Sigmoid colon (tissue), 7 donors: ENCODE measurements around the gene AQP12B. TPM values are rescaled to one million over a fixed set of nuclear protein-coding genes. Genes with fewer than 3 reads are reported as not detected.

Experiments used
- DNase-seq: peaks from one replicate; pipeline ENCODE4 v3.0.0-alpha.2; 2019
- H3K27ac ChIP-seq, 4 donors: fragments of 200-600 bp; sonication (generic); one replicate each; pipeline ENCODE4 v1.5.1; 2016 to 2019; ENCODE audit warnings: mild to moderate bottlenecking in 1 of 4
- H3K27me3 ChIP-seq, 3 donors: fragments of 200-600 bp; sonication (generic); one replicate each; pipeline ENCODE4 v1.5.1; 2019; ENCODE audit warnings: mild to moderate bottlenecking in 1 of 3
- H3K36me3 ChIP-seq, 4 donors: fragments of 200-600 bp; sonication (generic); one replicate each; pipeline ENCODE4 v1.5.1; 2016 to 2019
- H3K4me1 ChIP-seq, 4 donors: fragments of 200-600 bp; sonication (generic); one replicate each; pipeline ENCODE4 v1.5.1; 2017 to 2019
- H3K4me3 ChIP-seq, 4 donors: fragments of 200-600 bp; sonication (generic); one replicate each; pipeline ENCODE4 v1.5.1; 2017 to 2019; ENCODE audit warnings: mild to moderate bottlenecking in 2 of 4, moderate library complexity in 1 of 4
- H3K9me3 ChIP-seq, 4 donors: fragments of 200-600 bp in 3 of 4; sonication (generic) in 3 of 4; one replicate each; pipeline versions ENCODE4 v1.5.1 to v1.6.1; 2013 to 2019
- CTCF ChIP-seq, 4 experiments: fragments of 450-650 bp in 3 of 4; fragments of 200-600 bp in 1 of 4; IDR thresholded peaks; one replicate each; pipeline ENCODE4 v1.5.1; 2016 to 2019; ENCODE audit warnings: antibody characterized with exemption in 4 of 4, mild to moderate bottlenecking in 3 of 4, moderate library complexity in 2 of 4
- EP300 ChIP-seq, 4 donors: sonication (generic); formaldehyde crosslinking; IDR thresholded peaks; one replicate each; pipeline ENCODE4 v1.6.1; 2017; ENCODE audit warnings: antibody characterized with exemption in 4 of 4
- POLR2A ChIP-seq, 2 donors: fragments of 450-650 bp; IDR thresholded peaks; one replicate each; pipeline ENCODE4 v1.6.1; 2016; ENCODE audit warnings: antibody characterized with exemption in 2 of 2, mild to moderate bottlenecking in 2 of 2, moderate library complexity in 2 of 2
- POLR2AphosphoS5 ChIP-seq, 4 donors: sonication (generic); formaldehyde crosslinking; IDR thresholded peaks; one replicate each; pipeline ENCODE4 v1.6.1; 2017; ENCODE audit warnings: antibody characterized with exemption in 4 of 4
- WGBS, 2 donors: extraction: QIAGEN DNeasy Blood & Tissue Kit; methylation state at CpG; one replicate each; pipeline ENCODE4 v1.1.7; 2013; 5-methylcytosine and 5-hydroxymethylcytosine counted together
- intact Hi-C: fragments of 100-400 bp; cut with DNase I; formaldehyde crosslinking; loops from one replicate; pipeline ENCODE4 v1.15.1; 2023
- polyA plus RNA-seq, 3 donors: library from polyadenylated mRNA; stranded (reverse); fragments of 200-250 nt; gene quantifications; one replicate each; pipeline ENCODE4 v1.2.3, GENCODE V29; 2013
- total RNA-seq, 4 donors: library from RNA; depleted of rRNA; stranded (reverse); fragments of >200 nt; gene quantifications; one replicate each; pipeline ENCODE4 v1.1.0, GENCODE V29; 2016
- donor health status: healthy with polysubstance abuse.
- donor health status: Bipolar disorder and iron deficiency.
- donor health status: healthy.

Gene AQP12B
- total and polyA plus RNA-seq, 7 donors = 1.2 to 5.5 TPM; not detected in 5

GRCh38 chr2:240722376-240722775 lies 39.7 kb upstream of the AQP12B start:
- TF ChIP-seq EP300 (IDR thresholded peaks at IDR 0.05) (no peak), CTCF (IDR thresholded peaks at IDR 0.05) (no peak), POLR2AphosphoS5 (IDR thresholded peaks at IDR 0.05) (no peak), POLR2A (IDR thresholded peaks at IDR 0.05) (no peak)
- Histone ChIP-seq H3K36me3 (no peaks in the 10 kb centered on the region), H3K4me1 (no peaks in the 10 kb centered on the region), H3K27me3 (no peaks in the 10 kb centered on the region), H3K27ac (no peak overlapping the region), H3K4me3 (no peak overlapping the region), H3K9me3 (no peaks in the 10 kb centered on the region)
- 88 to 90% methylated on average over 16 of the region's 16 CpGs for WGBS, 2 donors
- no peak for DNase-seq
- intact Hi-C loops = no loop called here

- DNase-seq = no peak
- 81 to 89% methylated on average over 20 of the region's 20 CpGs for WGBS, 2 donors
- H3K9me3 ChIP-seq = no peaks in the 10 kb centered on the region
- H3K27me3 ChIP-seq = no peaks in the 10 kb centered on the region
- intact Hi-C loops = no loop called here
- no peak overlapping the region for H3K4me3 ChIP-seq
- H3K36me3 ChIP-seq = no peaks in the 10 kb centered on the region
- H3K27ac ChIP-seq = no peak overlapping the region
- TF ChIP-seq CTCF (IDR thresholded peaks at IDR 0.05) (no peak), POLR2A (IDR thresholded peaks at IDR 0.05) (no peak), EP300 (IDR thresholded peaks at IDR 0.05) (no peak), POLR2AphosphoS5 (IDR thresholded peaks at IDR 0.05) (no peak)
- H3K4me1 ChIP-seq = no peaks in the 10 kb centered on the region
These were observed 39.0 kb upstream of the AQP12B start for GRCh38 chr2:240721596-240722180.

GRCh38 chr2:240720686-240721595 lies 38.3 kb upstream of the AQP12B start:
- TF ChIP-seq EP300 (IDR thresholded peaks at IDR 0.05) (no peak), CTCF (IDR thresholded peaks at IDR 0.05) (no peak), POLR2A (IDR thresholded peaks at IDR 0.05) (no peak), POLR2AphosphoS5 (IDR thresholded peaks at IDR 0.05) (no peak)
- no peak for DNase-seq
- 79 to 89% methylated on average over 25 of the region's 25 CpGs for WGBS, 2 donors
- no peaks in the 10 kb centered on the region for H3K36me3 ChIP-seq
- H3K27ac ChIP-seq = no peak overlapping the region
- H3K4me1 ChIP-seq = no peaks in the 10 kb centered on the region
- intact Hi-C loops = no loop called here
- no peaks in the 10 kb centered on the region for H3K9me3 ChIP-seq
- H3K4me3 ChIP-seq = no peak overlapping the region
- H3K27me3 ChIP-seq = no peaks in the 10 kb centered on the region

GRCh38 chr2:240719676-240720545 lies 37.2 kb upstream of the AQP12B start:
- H3K36me3 ChIP-seq = no peaks in the 10 kb centered on the region
- no peak for TF ChIP-seq POLR2AphosphoS5 (IDR thresholded peaks at IDR 0.05)
- TF ChIP-seq CTCF (IDR thresholded peaks at IDR 0.05) = no peak
- TF ChIP-seq POLR2A (IDR thresholded peaks at IDR 0.05) = no peak
- no peak for TF ChIP-seq EP300 (IDR thresholded peaks at IDR 0.05)
- no peak overlapping the region for H3K27ac ChIP-seq
- intact Hi-C loops = no loop called here
- H3K4me1 ChIP-seq = no peaks in the 10 kb centered on the region
- WGBS, 2 donors = 74 to 88% methylated on average over 25 of the region's 25 CpGs
- no peaks in the 10 kb centered on the region for H3K9me3 ChIP-seq
- no peaks in the 10 kb centered on the region for H3K27me3 ChIP-seq
- DNase-seq = no peak
- H3K4me3 ChIP-seq = no peak overlapping the region
